Muscle of leg (tissue), 11 donors: Measurements from ENCODE around the gene CS. TPM values are rescaled to one million over a fixed set of nuclear protein-coding genes. Genes with fewer than 3 reads are reported as not detected.

Source experiments
- DNase-seq: peaks from one replicate; pipeline ENCODE4 v3.0.0; 2013
- H3K27ac ChIP-seq: one replicate; pipeline ENCODE4 v1.5.1; 2013; ENCODE audit warnings: mild to moderate bottlenecking, low read length, control low read depth
- H3K27me3 ChIP-seq: one replicate; pipeline ENCODE4 v1.6.1; 2013; ENCODE audit warnings: low read length; ENCODE audit not compliant: control insufficient read depth, insufficient read depth
- H3K36me3 ChIP-seq: one replicate; pipeline ENCODE4 v1.6.1; 2013; ENCODE audit warnings: low read length; ENCODE audit not compliant: control insufficient read depth, insufficient read depth
- H3K4me1 ChIP-seq: one replicate; pipeline ENCODE4 v1.6.1; 2013; ENCODE audit warnings: low read length; ENCODE audit not compliant: control insufficient read depth, insufficient read depth
- H3K4me3 ChIP-seq: one replicate; pipeline ENCODE4 v1.5.1; 2013; ENCODE audit warnings: low read length, control low read depth
- H3K9me3 ChIP-seq: replicated peaks from 2 replicates; pipeline ENCODE4 v1.6.1; 2013; ENCODE audit warnings: low read depth, low read length; ENCODE audit not compliant: control insufficient read depth
- WGBS: methylation state at CpG from one replicate; pipeline ENCODE4 v1.1.5; 2013; ENCODE audit warnings: missing lambda C conversion rate; ENCODE audit not compliant: insufficient coverage; 5-methylcytosine and 5-hydroxymethylcytosine counted together
- polyA plus RNA-seq, 8 donors: library from polyadenylated mRNA; unstranded; fragments of 120-200 nt; gene quantifications; one replicate each; pipeline versions ENCODE4 v1.2.1 to v1.2.3, GENCODE V29; 2013; ENCODE audit warnings: inconsistent platforms in 1 of 8, low replicate concordance in 1 of 8; ENCODE audit not compliant: insufficient read length in 8 of 8, insufficient read depth in 1 of 8
- total RNA-seq: library from RNA; stranded (reverse); fragments of 120-200 nt; gene quantifications from one replicate; pipeline ENCODE4 v1.2.4, GENCODE V29; 2013

CS gene
- total and polyA plus RNA-seq, 9 donors = 93.5 to 252 (median 210) TPM

DNA sequence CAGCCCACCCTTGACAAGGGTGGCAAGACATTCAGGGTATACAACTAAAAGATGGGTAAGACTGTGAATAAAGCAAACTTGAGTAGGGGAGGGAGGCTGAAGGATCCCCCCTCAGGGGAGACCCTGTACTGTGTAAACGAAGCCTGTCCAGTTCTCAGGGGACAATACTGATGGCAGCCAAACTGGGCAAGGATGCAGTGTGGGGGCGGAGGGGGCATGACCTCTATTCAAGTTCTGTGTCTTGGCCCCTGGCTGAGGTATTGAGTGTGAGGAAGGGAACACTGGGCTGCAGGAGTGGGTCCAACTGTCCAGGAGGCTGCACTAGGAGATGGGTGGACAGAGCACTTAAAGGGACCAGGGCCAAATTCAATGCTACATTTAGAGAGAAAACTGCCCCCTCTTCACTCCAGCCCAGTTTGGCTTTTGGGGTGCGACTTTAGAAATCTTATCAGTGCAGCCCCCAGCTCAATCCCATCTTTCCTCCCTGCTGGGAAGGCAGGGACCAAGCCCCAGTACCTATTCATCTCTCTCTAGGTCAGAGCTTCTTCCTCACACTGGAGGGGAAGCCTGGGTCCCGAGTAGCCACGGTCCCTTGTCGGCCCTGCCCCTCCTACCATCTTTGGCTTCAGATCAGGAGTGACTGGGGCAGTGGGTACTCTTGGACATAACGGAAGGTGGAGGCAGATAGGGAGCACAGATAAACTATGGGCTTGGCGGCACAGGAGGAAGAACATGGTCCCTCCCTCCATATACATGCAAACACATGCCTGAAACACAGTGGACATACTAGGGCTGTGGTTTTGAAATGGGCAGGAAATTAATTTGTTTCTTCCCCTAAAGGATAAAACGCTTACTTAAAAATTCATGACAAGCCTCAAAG is 58.5 kb downstream of the CS start:
- Histone ChIP-seq H3K4me3 (no peak overlapping the region), H3K9me3 (no peaks in the 10 kb centered on the region), H3K27ac (no peak overlapping the region), H3K36me3 (peaks cover 81% of the 10 kb centered on the region), H3K4me1 (no peaks in the 10 kb centered on the region), H3K27me3 (no peaks in the 10 kb centered on the region)
- 75% methylated on average over 3 of the region's 9 CpGs for WGBS
- no peak for DNase-seq

DNA sequence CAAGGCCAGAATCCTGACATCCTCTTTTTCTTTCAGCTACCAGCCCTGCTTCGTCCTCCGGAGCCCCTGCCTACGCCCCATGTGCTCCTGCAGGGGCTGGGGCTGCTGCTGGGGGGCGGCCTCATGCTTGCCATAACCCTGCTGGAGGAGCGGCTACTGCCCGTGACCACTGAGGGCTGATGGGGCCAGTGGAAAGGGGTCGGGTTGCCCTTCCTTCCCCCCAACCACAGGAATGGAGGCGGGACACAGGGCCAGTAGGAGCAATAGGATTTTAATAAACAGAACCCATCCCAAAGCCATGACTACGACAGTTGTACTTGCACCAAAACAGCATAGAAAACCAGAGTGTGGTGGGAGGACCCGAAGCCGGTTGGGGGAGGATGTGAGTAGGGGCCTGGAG is 62.6 kb downstream of the CS start:
- Histone ChIP-seq H3K36me3 (peaks cover 55% of the 10 kb centered on the region), H3K9me3 (no peaks in the 10 kb centered on the region), H3K27ac (no peak overlapping the region), H3K4me3 (no peak overlapping the region), H3K4me1 (no peaks in the 10 kb centered on the region), H3K27me3 (no peaks in the 10 kb centered on the region)
- WGBS = 64% methylated on average over 6 of the region's 11 CpGs
- DNase-seq = no peak

DNA sequence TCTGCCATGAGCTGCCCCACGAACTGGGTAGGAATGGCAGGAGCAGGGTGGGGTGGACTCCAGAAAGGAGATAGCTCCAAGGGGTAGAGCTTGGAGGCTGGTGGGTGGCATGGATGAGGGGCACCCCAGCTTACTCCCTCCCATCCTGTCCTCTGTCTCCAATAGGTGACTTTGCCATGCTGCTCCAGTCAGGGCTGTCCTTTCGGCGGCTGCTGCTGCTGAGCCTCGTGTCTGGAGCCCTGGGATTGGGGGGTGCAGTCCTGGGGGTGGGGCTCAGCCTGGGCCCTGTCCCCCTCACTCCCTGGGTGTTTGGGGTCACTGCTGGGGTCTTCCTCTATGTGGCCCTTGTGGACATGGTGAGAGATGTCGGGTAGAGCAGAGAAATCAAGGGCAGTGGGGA is 63.1 kb downstream of the CS start:
- Histone ChIP-seq H3K27me3 (no peaks in the 10 kb centered on the region), H3K36me3 (peaks cover 49% of the 10 kb centered on the region), H3K4me3 (no peak overlapping the region), H3K4me1 (no peaks in the 10 kb centered on the region), H3K9me3 (no peaks in the 10 kb centered on the region), H3K27ac (no peak overlapping the region)
- WGBS = 66% methylated on average over 3 of the region's 5 CpGs
- no peak for DNase-seq

DNA sequence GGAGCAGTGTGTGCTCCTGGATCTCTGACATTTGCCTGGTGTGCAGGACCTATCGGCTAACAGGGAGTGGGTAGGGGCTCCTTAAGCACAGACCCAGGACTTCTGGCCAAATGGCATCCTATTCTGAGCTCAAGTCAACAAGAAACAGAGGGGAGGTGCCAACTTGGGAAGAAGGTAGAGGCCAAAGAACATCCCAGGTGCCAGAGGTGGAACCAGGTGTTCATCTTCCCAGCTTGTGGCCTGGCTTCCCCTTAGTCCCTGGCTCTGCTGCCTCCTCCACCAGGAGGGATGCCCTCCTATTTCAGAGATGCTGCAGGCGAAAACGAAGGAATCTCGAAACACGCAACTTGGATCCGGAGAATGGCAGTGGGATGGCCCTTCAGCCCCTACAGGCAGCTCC is 64.0 kb downstream of the CS start:
- Histone ChIP-seq H3K27me3 (no peaks in the 10 kb centered on the region), H3K4me1 (no peaks in the 10 kb centered on the region), H3K9me3 (no peaks in the 10 kb centered on the region), H3K4me3 (no peak overlapping the region), H3K36me3 (peaks cover 40% of the 10 kb centered on the region), H3K27ac (no peak overlapping the region)
- 90% methylated on average over 6 of the region's 6 CpGs for WGBS
- DNase-seq = no peak

GRCh38 chr12:56234746-56235436 is 65.2 kb downstream of the CS start:
- whole genome bisulfite sequencing = 69% methylated on average over 9 of the region's 16 CpGs
- H3K4me1 ChIP-seq = no peaks in the 10 kb centered on the region

GRCh38 chr12:56231184-56231582 is 68.9 kb downstream of the CS start:
- 72% methylated on average over 10 of the region's 11 CpGs for WGBS
- no peaks in the 10 kb centered on the region for H3K4me1 ChIP-seq
- no peaks in the 10 kb centered on the region for H3K27me3 ChIP-seq

More at GRCh38 chr12:56234746-56235436, 65.2 kb downstream of the CS start:
- H3K27me3 ChIP-seq = no peaks in the 10 kb centered on the region
- peaks cover 28% of the 10 kb centered on the region for H3K36me3 ChIP-seq
- no peak for DNase-seq
- no peak overlapping the region for H3K4me3 ChIP-seq
- H3K27ac ChIP-seq = no peak overlapping the region
- H3K9me3 ChIP-seq = no peaks in the 10 kb centered on the region

GRCh38 chr12:56230432-56231183 is 69.5 kb downstream of the CS start:
- Histone ChIP-seq H3K4me3 (no peak overlapping the region), H3K36me3 (peaks cover 6% of the 10 kb centered on the region), H3K27ac (no peak overlapping the region), H3K27me3 (no peaks in the 10 kb centered on the region), H3K4me1 (no peaks in the 10 kb centered on the region), H3K9me3 (no peaks in the 10 kb centered on the region)
- no peak for DNase-seq
- WGBS = 46% methylated on average over 5 of the region's 8 CpGs

More at GRCh38 chr12:56231184-56231582, 68.9 kb downstream of the CS start:
- no peak overlapping the region for H3K27ac ChIP-seq
- peaks cover 10% of the 10 kb centered on the region for H3K36me3 ChIP-seq
- no peak overlapping the region for H3K4me3 ChIP-seq
- no peaks in the 10 kb centered on the region for H3K9me3 ChIP-seq
- no peak for DNase-seq

GRCh38 chr12:56229916-56230431 is 70.2 kb downstream of the CS start, which contains the start of gene SLC39A5:
SLC39A5 (plus strand) TSS chr12:56230051; CDS start chr12:56231275, 1,224 bp downstream.
- DNase-seq = no peak
- Histone ChIP-seq H3K9me3 (no peaks in the 10 kb centered on the region), H3K27me3 (no peaks in the 10 kb centered on the region), H3K4me3 (no peak within 1 kb of the TSS), H3K36me3 (peaks cover 6% of the 10 kb centered on the region), H3K4me1 (peaks cover 3% of the 10 kb centered on the region), H3K27ac (no peak within 1 kb of the TSS)
- 71% methylated on average over 3 of the region's 4 CpGs for WGBS

DNA sequence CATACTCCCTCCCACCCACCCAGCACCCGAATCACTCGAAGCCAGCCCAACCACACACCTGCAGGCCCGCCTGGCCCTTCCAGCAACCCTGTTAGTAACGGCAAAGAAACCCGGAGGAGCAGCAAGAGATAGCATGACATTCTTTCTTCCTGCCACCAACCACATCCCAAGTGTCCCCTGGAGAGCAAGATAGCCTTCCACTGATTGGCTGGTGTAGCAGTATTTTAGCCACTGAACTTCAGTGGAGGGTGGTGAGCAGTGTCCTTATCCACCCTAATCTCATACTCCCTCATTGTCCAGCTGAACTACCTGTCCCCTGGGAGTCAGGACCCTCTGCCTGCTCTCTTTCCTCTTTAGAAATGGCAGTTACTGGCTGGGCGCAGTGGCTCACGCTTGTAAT is 71.0 kb downstream of the CS start:
- peaks cover 6% of the 10 kb centered on the region for H3K36me3 ChIP-seq
- no peak overlapping the region for H3K4me3 ChIP-seq
- 78% methylated on average over 7 of the region's 7 CpGs for WGBS
- H3K27me3 ChIP-seq = no peaks in the 10 kb centered on the region
- H3K4me1 ChIP-seq = peaks cover 9% of the 10 kb centered on the region
- no peak overlapping the region for H3K27ac ChIP-seq
- no peaks in the 10 kb centered on the region for H3K9me3 ChIP-seq
- no peak for DNase-seq
